Endothelial cell of umbilical vein (primary cell): Measurements from ENCODE around the gene CCDC121. TPM values are rescaled to one million over a fixed set of nuclear protein-coding genes. Genes with fewer than 3 reads are reported as not detected.

Experiments used
- BruUV-seq: library from RNA; stranded (reverse); fragments of 400-500 nt; replicated peaks from 2 replicates; lab custom pipeline; 2021; lab: Mats Ljungman, UMichigan
- CTCF ChIA-PET: fragments of 300-600, 350-600 bp; sonication (Branson Sonifier 250); formaldehyde crosslinking; loops from one replicate; lab custom pipeline; 2021; ENCODE audit warnings: antibody characterized with exemption, inconsistent platforms; lab: Charles Lee
- POLR2A ChIA-PET: fragments of 300-600, 350-600 bp; sonication (Branson Sonifier 250); formaldehyde crosslinking; loops from one replicate; lab custom pipeline; 2021; ENCODE audit warnings: antibody characterized with exemption, inconsistent platforms; lab: Charles Lee
- DNase-seq: peaks from one replicate; pipeline ENCODE4 v3.0.0-alpha.2; 2011; ENCODE audit warnings: low read depth, low spot score
- FAIRE-seq: peaks from 2 replicates; lab custom pipeline; 2011; peaks lifted over from hg19 to GRCh38; lab: Jason Lieb, UNC
- H2AFZ ChIP-seq: 2 replicates; pipeline ENCODE4 v1.6.0; 2012; ENCODE audit warnings: low read depth, low read length, control low read depth, inconsistent platforms
- H3K27ac ChIP-seq: 2 replicates; pipeline ENCODE4 v1.5.1; 2011; ENCODE audit warnings: low read depth, mild to moderate bottlenecking, control low read depth, low read length, moderate library complexity; ENCODE audit not compliant: insufficient read depth
- H3K27me3 ChIP-seq, 2 experiments: 2 replicates each; pipeline versions ENCODE4 v1.6.0 to v1.6.1; 2011; ENCODE audit warnings: low read length in 2 of 2, mixed read lengths in 1 of 2; ENCODE audit not compliant: control insufficient read depth in 2 of 2, insufficient read depth in 2 of 2
- H3K36me3 ChIP-seq, 2 experiments: 2 replicates in 1 of 2; 3 replicates in 1 of 2; pipeline ENCODE4 v1.5.1; 2011; ENCODE audit warnings: low read length in 2 of 2, mild to moderate bottlenecking in 1 of 2, moderate library complexity in 1 of 2; ENCODE audit not compliant: control insufficient read depth in 2 of 2, insufficient read depth in 2 of 2; ENCODE audit errors: extremely low read depth in 1 of 2
- H3K4me1 ChIP-seq: 3 replicates; pipeline ENCODE4 v1.5.1; 2011; ENCODE audit warnings: mild to moderate bottlenecking, low read length; ENCODE audit not compliant: control insufficient read depth, insufficient read depth; ENCODE audit errors: extremely low read depth
- H3K4me2 ChIP-seq: 2 replicates; pipeline ENCODE4 v1.6.1; 2011; ENCODE audit warnings: low read length, control low read depth, mixed read lengths; ENCODE audit not compliant: insufficient read depth
- H3K4me3 ChIP-seq, 3 experiments: fragments of 200-600 bp in 1 of 3; sonication (generic), shearing (Covaris generic) in 1 of 3; replicated peaks in 1 of 3; 2 replicates each; pipeline ENCODE4 v1.5.1; 2011 to 2016; ENCODE audit warnings: control low read depth in 3 of 3, low read length in 3 of 3, mild to moderate bottlenecking in 2 of 3, inconsistent platforms in 1 of 3, low read depth in 1 of 3, moderate library complexity in 1 of 3; ENCODE audit not compliant: insufficient read depth in 1 of 3
- H3K79me2 ChIP-seq: 2 replicates; pipeline ENCODE4 v1.6.0; 2012; ENCODE audit warnings: low read length, inconsistent platforms; ENCODE audit not compliant: control insufficient read depth, insufficient read depth
- H3K9ac ChIP-seq: replicated peaks from 2 replicates; pipeline ENCODE3; 2011; ENCODE audit warnings: low read length, control low read depth; ENCODE audit not compliant: insufficient read depth; ENCODE audit errors: extremely low read depth
- H3K9me1 ChIP-seq: replicated peaks from 3 replicates; pipeline ENCODE4 v1.6.0; 2011; ENCODE audit warnings: mild to moderate bottlenecking, low read length; ENCODE audit not compliant: control insufficient read depth, insufficient read depth; ENCODE audit errors: extremely low read depth
- H3K9me3 ChIP-seq: replicated peaks from 2 replicates; pipeline ENCODE4 v1.5.1; 2012; ENCODE audit warnings: low read length, inconsistent platforms; ENCODE audit not compliant: control insufficient read depth, insufficient read depth
- H4K20me1 ChIP-seq: replicated peaks from 2 replicates; pipeline ENCODE3; 2011; ENCODE audit warnings: mild to moderate bottlenecking, low read length; ENCODE audit not compliant: control insufficient read depth, insufficient read depth; ENCODE audit errors: extremely low read depth
- CTCF ChIP-seq, 2 donors: IDR thresholded peaks; 1 replicate in 1 of 2; 2 replicates in 1 of 2; pipeline ENCODE4 v1.5.1; 2011; ENCODE audit warnings: low read length in 2 of 2, mild to moderate bottlenecking in 2 of 2, moderate library complexity in 2 of 2, control low read depth in 1 of 2, inconsistent platforms in 1 of 2, low read depth in 1 of 2; ENCODE audit not compliant: insufficient read depth in 1 of 2; ENCODE audit errors: extremely low read depth in 1 of 2
- MAX ChIP-seq: IDR thresholded peaks from 2 replicates; pipeline ENCODE4 v1.6.1; 2011; ENCODE audit not compliant: insufficient read depth, insufficient read length
- MYC ChIP-seq: IDR thresholded peaks from one replicate; pipeline ENCODE4 v1.6.1; 2011; ENCODE audit warnings: mild to moderate bottlenecking, low read depth, low read length
- POLR2A ChIP-seq: IDR thresholded peaks from 2 replicates; pipeline ENCODE4 v1.6.1; 2012; ENCODE audit warnings: low read depth, mild to moderate bottlenecking, control low read depth, low read length
- dilution Hi-C: fragments of 300-500 bp; cut with MboI; formaldehyde crosslinking; loops from one replicate; pipeline ENCODE4 v1.15.0; 2019; ENCODE audit warnings: low sequenced_read_pairs; ENCODE audit not compliant: extremely low pct_ligation_motif_present
- intact Hi-C: fragments of 100-400 bp; cut with micrococcal nuclease; formaldehyde crosslinking; loops from one replicate; pipeline ENCODE4 v1.10.0; 2022
- polyA plus RNA-seq, 4 experiments: library from polyadenylated mRNA; depleted of rRNA in 3 of 4; stranded (reverse) in 3 of 4; unstranded in 1 of 4; fragments of >200 nt; gene quantifications; 2 replicates each; pipeline versions ENCODE4 v1.2.1 to v1.2.3, GENCODE V29; 2011 to 2012; ENCODE audit warnings: missing spikeins in 1 of 4
- total RNA-seq: library from RNA; stranded (reverse); gene quantifications from 2 replicates; pipeline ENCODE4 v1.2.3, GENCODE V29; 2021

Gene CCDC121
- total and polyA plus RNA-seq, 2 donors (not counting 3 experiments of a cell fraction or from before 2014, with no cell fraction given), result 0.92 to 3.3 TPM

GRCh38 chr2:27593240-27593639 lies 35.6 kb downstream of the CCDC121 start:
- H3K4me2 ChIP-seq, result no peak overlapping the region
- H3K27me3 ChIP-seq, result no peaks in the 10 kb centered on the region
- no peak overlapping the region for H3K9ac ChIP-seq
- BruUV-seq, result no TSS peak
- no peaks in the 10 kb centered on the region for H3K9me1 ChIP-seq
- no peak for FAIRE-seq
- no peak for DNase-seq
- ChIA-PET CTCF (no interaction called here), POLR2A (no interaction called here)
- no peak overlapping the region for H3K27ac ChIP-seq
- H3K79me2 ChIP-seq, result peaks cover 93% of the 10 kb centered on the region
- intact Hi-C loops (no loop called here), dilution Hi-C loops (loop anchor here (25.0 kb wide), 1 partner anchor 131 kb away; no protein-coding TSS in a partner anchor)
- peaks cover 6% of the 10 kb centered on the region for H4K20me1 ChIP-seq
- peaks cover 2% of the 10 kb centered on the region for H3K4me1 ChIP-seq
- H3K9me3 ChIP-seq, result no peaks in the 10 kb centered on the region
- H3K4me3 ChIP-seq, result no peak overlapping the region
- TF ChIP-seq CTCF (IDR thresholded peaks at IDR 0.05; ENCODE audit: extremely low read depth in 1 of 2, insufficient read depth in 1 of 2, low read depth in 1 of 2, low read length in 2 of 2), result no peak
- TF ChIP-seq MYC, result no peak
- no peaks in the 10 kb centered on the region for H3K36me3 ChIP-seq
- no peak overlapping the region for H2AFZ ChIP-seq

- Histone ChIP-seq H3K36me3 (no peaks in the 10 kb centered on the region), H3K27me3 (no peaks in the 10 kb centered on the region), H3K9me1 (no peaks in the 10 kb centered on the region), H3K9me3 (no peaks in the 10 kb centered on the region), H3K4me3 (no peak overlapping the region), H3K4me1 (peaks cover 2% of the 10 kb centered on the region), H3K9ac (no peak overlapping the region), H4K20me1 (peaks cover 6% of the 10 kb centered on the region), H3K4me2 (no peak overlapping the region), H2AFZ (no peak overlapping the region), H3K79me2 (peaks cover 93% of the 10 kb centered on the region), H3K27ac (no peak overlapping the region)
- dilution Hi-C loops (loop anchor here (25.0 kb wide), 1 partner anchor 129 kb away; no protein-coding TSS in a partner anchor), intact Hi-C loops (no loop called here)
- DNase-seq (no peak), FAIRE-seq (no peak)
- no peak for TF ChIP-seq MAX
- TF ChIP-seq POLR2A, result no peak
- BruUV-seq, result no TSS peak
- POLR2A ChIA-PET, result no interaction called here
- CTCF ChIA-PET, result interaction anchor here (0.6 to 1.2 kb wide), 2 partner anchors 39 to 87 kb away, joined by 3 to 6 read pairs; no protein-coding TSS in a partner anchor
Measured at GRCh38 chr2:27591745-27592144, 37.1 kb downstream of the CCDC121 start.
